LNCaP clone FGC (cell line): ENCODE results near the gene SCMH1.
A peak's percentile ranks its signal among the peaks of the same experiment; 100 is the strongest.

Experiments
- DNase-seq: peaks from one replicate; pipeline ENCODE4 v3.0.0-alpha.2; 2011; ENCODE audit warnings: low read depth
- H3K4me3 ChIP-seq: 2 replicates; pipeline ENCODE4 v1.5.1; 2011; ENCODE audit warnings: mild to moderate bottlenecking, low read depth, low read length, control low read depth
- TF ChIP-seq, protein P1 (sequence below): IDR thresholded peaks from 2 replicates; pipeline ENCODE4 v1.5.1; 2012; ENCODE audit warnings: mild to moderate bottlenecking; ENCODE audit not compliant: control insufficient read depth, insufficient read depth; ENCODE audit errors: extremely low read depth

Gene SCMH1

DNA sequence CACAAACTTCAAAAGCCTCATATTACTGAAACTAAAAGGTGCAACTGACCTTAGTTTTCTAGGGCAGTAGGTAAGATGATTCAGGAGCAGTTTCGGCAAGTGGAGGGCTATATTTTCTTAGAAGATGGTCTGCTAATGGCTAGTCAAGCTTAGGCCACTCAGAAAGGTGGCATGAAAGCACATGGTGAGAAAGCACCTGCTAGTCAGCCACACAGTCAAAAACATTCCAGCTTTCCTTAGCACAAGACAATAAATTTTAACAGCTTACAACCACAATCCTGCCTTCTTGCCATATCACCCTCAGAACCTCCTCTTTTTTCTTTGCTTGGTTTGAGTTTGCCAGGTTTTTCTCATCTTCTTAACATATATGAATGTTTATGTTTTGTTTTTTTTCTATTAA lies 139.5 kb downstream of the SCMH1 start:
- TF ChIP-seq, protein P1, sequence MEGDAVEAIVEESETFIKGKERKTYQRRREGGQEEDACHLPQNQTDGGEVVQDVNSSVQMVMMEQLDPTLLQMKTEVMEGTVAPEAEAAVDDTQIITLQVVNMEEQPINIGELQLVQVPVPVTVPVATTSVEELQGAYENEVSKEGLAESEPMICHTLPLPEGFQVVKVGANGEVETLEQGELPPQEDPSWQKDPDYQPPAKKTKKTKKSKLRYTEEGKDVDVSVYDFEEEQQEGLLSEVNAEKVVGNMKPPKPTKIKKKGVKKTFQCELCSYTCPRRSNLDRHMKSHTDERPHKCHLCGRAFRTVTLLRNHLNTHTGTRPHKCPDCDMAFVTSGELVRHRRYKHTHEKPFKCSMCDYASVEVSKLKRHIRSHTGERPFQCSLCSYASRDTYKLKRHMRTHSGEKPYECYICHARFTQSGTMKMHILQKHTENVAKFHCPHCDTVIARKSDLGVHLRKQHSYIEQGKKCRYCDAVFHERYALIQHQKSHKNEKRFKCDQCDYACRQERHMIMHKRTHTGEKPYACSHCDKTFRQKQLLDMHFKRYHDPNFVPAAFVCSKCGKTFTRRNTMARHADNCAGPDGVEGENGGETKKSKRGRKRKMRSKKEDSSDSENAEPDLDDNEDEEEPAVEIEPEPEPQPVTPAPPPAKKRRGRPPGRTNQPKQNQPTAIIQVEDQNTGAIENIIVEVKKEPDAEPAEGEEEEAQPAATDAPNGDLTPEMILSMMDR: no peak
- no peak for DNase-seq

DNA sequence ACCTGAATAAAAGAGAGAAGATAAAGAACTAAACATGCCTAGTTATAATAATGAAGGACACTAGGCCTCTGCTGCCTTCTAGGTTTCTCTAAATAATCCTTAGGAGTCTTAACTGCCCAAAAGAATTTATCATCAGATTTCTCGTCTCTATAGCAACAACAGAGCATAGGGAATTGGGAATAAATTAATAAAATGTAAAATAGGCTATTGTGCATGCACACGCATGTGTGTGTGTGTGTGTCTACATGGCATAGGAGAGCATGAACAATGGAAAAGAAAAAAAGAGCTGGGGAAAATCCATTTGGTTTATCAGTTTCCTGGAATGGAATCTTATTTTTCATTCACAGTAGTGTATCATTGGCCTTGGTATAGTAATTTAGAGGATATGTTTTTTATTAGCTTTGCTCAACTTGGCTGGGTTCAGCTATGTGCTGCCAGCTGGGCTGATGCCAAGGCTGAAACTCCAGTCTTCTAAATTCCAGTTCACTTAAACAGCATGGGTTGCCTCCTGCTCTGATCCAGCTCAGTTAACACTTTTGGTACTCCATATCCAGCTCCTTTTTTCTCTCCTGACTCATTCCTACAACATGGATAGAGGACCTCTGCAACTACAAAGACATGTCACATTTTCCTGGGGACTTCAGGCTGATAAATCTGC lies 140.0 kb downstream of the SCMH1 start:
- TF ChIP-seq, protein P1: no peak

More for the DNA sequence above, 139.5 kb downstream of the SCMH1 start:
- H3K4me3 ChIP-seq: no peak overlapping the region

DNA sequence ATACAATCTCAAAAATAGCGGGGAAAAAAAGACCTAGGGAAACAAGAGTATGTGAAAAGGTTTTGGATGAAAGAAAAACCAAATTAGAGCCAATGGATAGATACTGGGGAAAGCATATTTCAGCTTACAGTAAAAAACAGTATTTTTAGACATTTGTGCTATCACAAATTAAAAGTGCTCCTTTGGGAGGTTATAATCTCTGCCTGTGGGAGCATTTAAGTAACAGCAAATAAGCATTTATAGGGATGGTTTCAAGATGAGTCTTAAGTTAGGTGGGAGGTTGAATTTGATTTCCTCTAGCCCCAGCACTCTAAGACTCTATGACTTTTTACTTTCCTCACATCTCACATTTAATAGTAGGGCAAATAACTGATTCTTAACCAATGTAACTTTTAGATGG lies 141.0 kb downstream of the SCMH1 start:
- TF ChIP-seq, protein P1: no peak

More for the DNA sequence above, 140.0 kb downstream of the SCMH1 start:
- peak; percentile 94 for DNase-seq
- no peak overlapping the region for H3K4me3 ChIP-seq

DNA sequence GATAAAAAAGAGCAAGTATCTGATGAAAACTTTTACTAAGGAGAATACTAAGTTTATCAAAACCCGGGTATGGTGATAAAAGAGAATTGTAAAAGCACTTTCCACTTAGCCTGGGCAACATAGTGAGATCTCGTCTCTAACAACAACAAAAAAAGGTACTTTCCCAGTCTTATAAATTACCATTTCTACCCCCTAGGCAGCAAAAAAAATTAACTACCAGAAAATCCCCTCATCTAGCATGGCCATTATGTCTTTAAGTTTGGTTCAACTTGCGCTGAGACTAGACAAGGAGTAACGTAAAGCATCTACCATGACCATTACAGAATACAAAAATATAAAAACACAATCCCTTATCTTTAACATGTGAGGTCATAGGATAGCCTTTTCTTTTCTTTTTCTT lies 141.9 kb downstream of the SCMH1 start:
- DNase-seq: no peak
- no peak overlapping the region for H3K4me3 ChIP-seq
- TF ChIP-seq, protein P1: no peak

More for the DNA sequence above, 141.0 kb downstream of the SCMH1 start:
- no peak for DNase-seq
- no peak overlapping the region for H3K4me3 ChIP-seq

DNA sequence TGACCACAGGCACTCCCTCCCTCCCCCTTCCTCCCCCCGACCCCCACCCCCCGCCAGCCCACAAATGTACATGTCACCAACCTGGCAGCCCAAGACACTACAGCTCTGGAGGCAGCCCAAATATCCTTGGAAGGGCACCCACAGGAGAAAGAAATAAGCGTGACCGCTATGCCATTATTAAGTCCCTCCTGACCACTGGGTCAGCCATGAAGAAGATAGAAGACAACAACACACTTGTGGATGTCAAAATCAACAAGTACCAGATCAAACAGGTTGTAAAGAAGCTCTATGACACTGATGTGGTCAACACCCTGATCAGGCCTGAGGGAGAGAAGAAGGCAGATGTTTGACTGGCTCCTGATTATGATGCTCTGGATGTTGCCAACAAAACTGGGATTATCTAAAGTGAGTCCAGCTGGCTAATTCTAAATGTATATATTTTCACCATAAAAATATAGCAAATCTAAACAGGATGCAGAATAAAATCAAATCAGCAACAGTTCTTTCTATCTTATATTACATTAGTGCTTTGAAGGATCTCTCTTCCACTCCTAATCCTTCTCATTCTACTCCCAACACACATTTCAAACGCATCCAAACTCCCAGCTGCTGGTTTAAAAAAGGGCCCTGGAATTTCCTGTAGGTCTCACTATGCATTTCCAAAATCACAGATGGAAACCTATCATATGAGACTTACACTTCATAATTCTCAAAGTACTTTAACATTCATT lies 143.2 kb downstream of the SCMH1 start:
- no peak for DNase-seq
- TF ChIP-seq, protein P1: no peak
- H3K4me3 ChIP-seq: no peak overlapping the region

DNA sequence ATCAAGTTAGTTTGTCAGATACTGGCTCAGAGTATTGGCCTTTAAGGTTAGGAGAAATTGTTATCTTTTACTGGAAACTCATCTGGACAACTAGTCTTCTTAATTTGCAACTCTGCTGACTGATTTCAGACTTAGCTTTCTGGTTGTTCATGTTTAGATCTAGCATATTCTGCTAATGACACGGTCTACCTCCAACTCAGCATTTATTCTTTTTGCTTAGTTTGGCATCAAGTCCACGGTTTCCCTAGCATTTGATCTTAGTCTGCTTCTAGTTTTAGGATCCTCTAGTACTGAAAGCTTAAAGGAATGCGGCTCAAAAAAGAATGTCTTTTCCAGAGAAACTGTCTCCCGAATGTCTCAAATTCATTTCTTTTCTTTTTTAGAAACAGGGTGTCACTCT lies 145.0 kb downstream of the SCMH1 start:
- TF ChIP-seq, protein P1: no peak
- DNase-seq: no peak
- no peak overlapping the region for H3K4me3 ChIP-seq
